ENCODE data around the gene SLC29A1.

Gene SLC29A1

GRCh38 chr6:44275271-44275748 is 51.9 kb downstream of the SLC29A1 start:
- DNase-seq (ENCODE audit: low spot score), result no peak
- H3K27ac ChIP-seq, result no peak overlapping the region
- TF ChIP-seq CTCF (conservative IDR thresholded peaks at IDR 0.05; ENCODE audit: low read depth), result no peak
- POLR2A ChIA-PET (ENCODE audit: low non-redundant PET), result no interaction called here
- CTCF ChIA-PET, result interaction anchor here (1.6 kb wide), 1 partner anchor 12 kb away, joined by 3 read pairs; no protein-coding TSS in a partner anchor

DNA sequence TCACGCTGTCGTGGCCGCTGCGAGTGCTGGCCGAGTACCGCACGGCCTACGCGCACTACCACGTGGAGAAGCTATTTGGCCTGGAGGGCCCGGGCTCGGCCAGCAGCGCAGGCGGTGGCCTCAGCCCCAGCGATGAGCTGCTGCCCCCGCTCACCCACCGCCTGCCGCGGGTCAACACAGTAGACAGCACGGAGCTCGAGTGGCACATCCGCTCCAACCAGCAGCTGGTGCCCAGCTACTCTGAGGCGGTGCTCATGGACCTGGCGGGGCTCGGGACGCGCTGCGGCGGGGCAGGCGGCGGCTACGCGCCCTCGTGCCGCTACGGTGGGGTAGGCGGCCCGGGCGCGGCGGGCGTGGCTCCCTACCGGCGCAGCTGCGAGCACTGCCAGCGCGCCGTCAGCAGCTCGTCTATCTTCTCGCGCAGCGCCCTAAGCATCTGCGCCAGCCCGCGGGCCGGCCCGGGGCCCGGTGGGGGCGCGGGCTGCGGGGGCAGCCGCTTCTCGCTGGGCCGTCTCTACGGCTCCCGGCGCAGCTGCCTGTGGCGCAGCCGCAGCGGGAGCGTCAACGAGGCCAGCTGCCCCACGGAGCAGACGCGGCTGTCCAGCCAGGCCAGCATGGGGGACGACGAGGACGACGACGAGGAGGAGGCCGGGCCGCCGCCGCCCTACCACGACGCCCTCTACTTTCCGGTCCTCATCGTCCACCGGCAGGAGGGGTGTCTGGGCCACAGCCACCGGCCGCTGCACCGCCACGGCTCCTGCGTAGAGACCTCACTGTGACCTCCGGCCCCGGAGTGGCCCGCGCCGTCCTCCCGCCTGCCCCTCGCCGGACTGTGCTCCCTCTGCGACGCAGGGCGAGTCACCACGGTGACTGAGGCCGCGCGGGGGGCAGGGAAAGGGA is 52.6 kb downstream of the SLC29A1 start:
- TF ChIP-seq CTCF (conservative IDR thresholded peaks at IDR 0.05; ENCODE audit: low read depth), result no peak
- POLR2A ChIA-PET (ENCODE audit: low non-redundant PET), result no interaction called here
- CTCF ChIA-PET, result interaction anchor here (0.6 to 1.6 kb wide), 2 partner anchors 8 to 12 kb away, joined by 3 read pairs; no protein-coding TSS in a partner anchor
- peak; percentile 25 for DNase-seq (ENCODE audit: low spot score)
- H3K27ac ChIP-seq, result no peak overlapping the region

DNA sequence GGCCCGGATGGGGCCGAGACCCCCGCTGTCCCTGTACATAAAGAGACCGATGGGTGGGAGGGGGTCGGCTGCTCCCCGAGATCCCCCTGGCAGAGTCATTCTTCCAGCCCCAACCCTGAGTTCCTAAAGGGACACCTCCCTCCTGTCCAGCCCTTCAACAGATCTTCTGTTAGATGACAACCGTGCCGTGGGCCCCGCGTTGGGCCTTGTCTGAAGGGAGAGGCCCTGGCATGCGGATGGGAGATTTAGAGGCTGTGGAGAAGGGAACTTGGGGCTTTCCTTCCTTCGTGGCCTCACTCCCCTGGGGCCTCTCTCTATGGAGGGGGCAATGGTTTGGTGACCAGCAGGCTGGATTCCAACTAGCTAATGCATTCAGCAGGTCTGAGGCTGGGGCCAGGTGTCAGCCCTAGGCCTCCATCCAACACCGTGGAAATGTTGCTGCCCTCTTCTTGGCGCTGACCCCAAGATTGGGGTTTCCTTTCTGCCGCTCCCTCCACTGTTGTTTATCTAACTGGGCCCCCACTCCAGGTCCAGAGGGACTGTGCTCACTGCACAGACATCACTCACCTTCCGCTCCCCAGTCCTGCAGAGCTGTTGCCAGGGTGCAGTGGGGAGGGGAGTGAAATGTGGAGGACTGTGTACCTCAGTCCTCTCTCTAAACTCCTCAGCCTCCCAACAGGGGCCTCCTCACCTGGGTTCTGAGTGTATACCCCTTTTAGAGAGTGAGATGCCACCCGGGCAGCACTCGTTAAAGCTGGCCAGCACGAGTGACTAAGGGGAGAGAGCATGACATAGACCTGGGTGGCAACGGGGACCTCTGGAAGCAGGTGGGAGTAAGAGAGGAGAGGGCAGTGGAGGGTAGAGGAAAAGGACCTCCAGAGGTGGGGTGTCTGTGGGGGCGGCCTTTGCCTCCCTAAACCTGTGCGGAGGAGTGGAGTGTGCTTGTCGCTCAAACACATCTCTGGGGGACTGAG is 53.6 kb downstream of the SLC29A1 start:
- no peak overlapping the region for H3K27ac ChIP-seq
- TF ChIP-seq CTCF (conservative IDR thresholded peaks at IDR 0.05; ENCODE audit: low read depth), result no peak
- ChIA-PET POLR2A (ENCODE audit: low non-redundant PET) (no interaction called here), CTCF (interaction anchor here (0.6 to 1.9 kb wide), 5 partner anchors 8 to 61 kb away, joined by 3 to 6 read pairs (median 3); no protein-coding TSS in a partner anchor)
- DNase-seq (ENCODE audit: low spot score), result no peak

- no peak overlapping the region for H3K27ac ChIP-seq
- ChIA-PET POLR2A (ENCODE audit: low non-redundant PET) (no interaction called here), CTCF (interaction anchor here (0.6 to 1.9 kb wide), 4 partner anchors 9 to 116 kb away, joined by 3 to 6 read pairs (median 4); no protein-coding TSS in a partner anchor)
- DNase-seq (ENCODE audit: low spot score), result no peak
- TF ChIP-seq CTCF (conservative IDR thresholded peaks at IDR 0.05; ENCODE audit: low read depth), result no peak
These were observed 54.4 kb downstream of the SLC29A1 start for GRCh38 chr6:44277763-44278162.

GRCh38 chr6:44278315-44278714 is 54.9 kb downstream of the SLC29A1 start:
- no peak for TF ChIP-seq CTCF (conservative IDR thresholded peaks at IDR 0.05; ENCODE audit: low read depth)
- ChIA-PET CTCF (interaction anchor here (0.5 to 1.9 kb wide), 5 partner anchors 10 to 116 kb away, joined by 3 to 6 read pairs (median 4); no protein-coding TSS in a partner anchor), POLR2A (ENCODE audit: low non-redundant PET) (no interaction called here)
- DNase-seq (ENCODE audit: low spot score), result no peak
- no peak overlapping the region for H3K27ac ChIP-seq

Measured in RWPE1 (cell line).